Hepatocyte (in vitro differentiated cells): ENCODE measurements around the gene BIN1. TPM values are rescaled to one million over a fixed set of nuclear protein-coding genes. Genes with fewer than 3 reads are reported as not detected.

Experiments used
- DNase-seq: peaks from one replicate; pipeline ENCODE4 v3.0.0-alpha.2; 2016; ENCODE audit warnings: low spot score
- H2AFZ ChIP-seq: fragments of 200-600 bp; sonication (generic); 2 replicates; pipeline ENCODE4 v1.6.0; 2016; ENCODE audit warnings: antibody characterized with exemption, mild to moderate bottlenecking
- H3K27ac ChIP-seq: fragments of 200-600 bp; sonication (generic); 2 replicates; pipeline ENCODE4 v1.5.1; 2016; ENCODE audit warnings: mild to moderate bottlenecking
- H3K27me3 ChIP-seq: fragments of 200-600 bp; sonication (generic); 2 replicates; pipeline ENCODE4 v1.6.1; 2016
- H3K36me3 ChIP-seq: fragments of 200-600 bp; sonication (generic); replicated peaks from 2 replicates; pipeline ENCODE4 v1.5.1; 2016; ENCODE audit warnings: low read depth; ENCODE audit not compliant: insufficient read depth
- H3K4me1 ChIP-seq: fragments of 200-600 bp; sonication (generic); 2 replicates; pipeline ENCODE4 v1.5.1; 2016; ENCODE audit warnings: mild to moderate bottlenecking, moderate library complexity; ENCODE audit not compliant: insufficient read depth
- H3K4me2 ChIP-seq: fragments of 200-600 bp; sonication (generic); 2 replicates; pipeline ENCODE4 v1.6.0; 2016
- H3K4me3 ChIP-seq: fragments of 200-600 bp; sonication (generic); 2 replicates; pipeline ENCODE4 v1.5.1; 2016; ENCODE audit warnings: mild to moderate bottlenecking
- H3K79me2 ChIP-seq: fragments of 200-600 bp; sonication (generic); 2 replicates; pipeline ENCODE4 v1.6.0; 2017; ENCODE audit warnings: mild to moderate bottlenecking
- H3K9me2 ChIP-seq: fragments of 200-600 bp; sonication (generic); replicated peaks from 2 replicates; pipeline ENCODE4 v1.6.0; 2017; ENCODE audit warnings: mild to moderate bottlenecking; ENCODE audit not compliant: insufficient read depth
- H3K9me3 ChIP-seq: fragments of 200-600 bp; sonication (generic); 2 replicates; pipeline ENCODE4 v1.5.1; 2016; ENCODE audit warnings: low read depth, mild to moderate bottlenecking
- H4K20me1 ChIP-seq: fragments of 200-600 bp; sonication (generic); 2 replicates; pipeline ENCODE4 v1.6.0; 2016; ENCODE audit warnings: mild to moderate bottlenecking; ENCODE audit not compliant: insufficient read depth, poor library complexity, severe bottlenecking
- EZH2 ChIP-seq: fragments of 200-600 bp; sonication (generic); IDR thresholded peaks from 2 replicates; pipeline ENCODE4 v1.6.1; 2016; ENCODE audit warnings: antibody characterized with exemption, mild to moderate bottlenecking, borderline replicate concordance
- EZH2phosphoT487 ChIP-seq: fragments of 200-600 bp; sonication (generic); IDR thresholded peaks from one replicate; pipeline ENCODE4 v1.6.1; 2018; ENCODE audit warnings: antibody characterized with exemption, mild to moderate bottlenecking, low read depth, moderate library complexity; ENCODE audit not compliant: unreplicated experiment, severe bottlenecking
- WGBS: methylation state at CpG from one replicate; pipeline ENCODE4 v1.1.6; 2016; ENCODE audit warnings: low lambda C conversion rate; ENCODE audit errors: missing lambda C conversion rate; 5-methylcytosine and 5-hydroxymethylcytosine counted together
- polyA plus RNA-seq: library from polyadenylated mRNA; unstranded; fragments of >200 nt; fragmentation: Nextera tagmentation; extraction: Ambion mirVana; gene quantifications from 2 replicates; pipeline ENCODE4 v1.2.1, GENCODE V29; 2016
- total RNA-seq: library from RNA; depleted of rRNA; stranded (reverse); fragments of >200 nt; gene quantifications from 2 replicates; pipeline ENCODE4 v1.2.3, GENCODE V29; 2014
- TF ChIP-seq, protein P1 (sequence below): fragments of 200-600 bp; sonication (generic); IDR thresholded peaks from 2 replicates; pipeline ENCODE4 v1.5.1; 2016; ENCODE audit warnings: antibody characterized with exemption, mild to moderate bottlenecking; ENCODE audit not compliant: poor library complexity

The BIN1 gene
- total and polyA plus RNA-seq, 2 experiments from 2014 or later: 109 to 113 TPM

DNA sequence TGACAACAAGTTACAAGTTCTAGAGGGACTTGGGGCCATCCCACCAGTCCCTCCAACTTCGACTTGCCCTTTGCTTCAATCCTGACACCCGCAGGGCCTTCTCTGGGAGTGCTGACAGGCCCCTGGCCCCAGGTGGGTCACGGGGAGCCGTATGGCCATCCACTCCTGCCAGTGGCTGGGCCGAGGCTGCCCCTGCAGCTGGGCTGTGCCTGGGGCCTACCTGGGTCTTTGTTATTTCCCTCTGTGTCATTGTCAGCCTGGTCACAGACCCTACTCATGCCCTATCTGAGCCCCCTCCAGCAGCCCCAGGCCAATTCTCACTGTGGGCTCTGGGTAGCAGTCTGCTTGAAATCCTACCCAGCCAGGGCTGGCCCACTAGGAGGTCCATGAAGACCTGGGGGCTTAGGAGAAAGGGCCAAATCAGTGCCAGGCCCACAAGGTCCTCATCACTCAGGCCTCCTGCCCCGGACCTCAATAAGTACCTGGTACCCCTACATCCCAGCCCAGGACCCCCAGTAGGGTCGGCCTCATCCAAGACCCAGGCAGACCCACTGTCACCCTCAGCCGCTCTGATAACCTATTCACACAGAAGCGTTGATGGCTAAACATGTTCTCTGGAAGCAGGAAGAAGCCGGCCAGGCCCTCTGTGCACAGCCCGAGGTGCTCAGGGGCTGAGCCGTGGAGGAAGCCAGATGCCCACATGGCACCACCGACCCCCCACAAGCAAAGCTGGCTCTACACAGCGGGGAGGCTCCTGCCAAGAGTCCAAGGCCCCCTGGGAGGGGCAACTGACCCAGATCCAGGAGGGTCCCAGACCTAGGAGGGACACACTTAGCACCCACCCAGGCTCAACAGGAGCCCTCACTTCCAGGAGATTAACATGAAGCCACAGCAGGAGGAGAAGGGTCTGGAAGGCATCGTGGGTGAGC, 57.7 kb downstream of the BIN1 start:
- Histone ChIP-seq H3K27ac (peak overlapping the region; percentile 67), H3K4me3 (no peak overlapping the region), H3K4me1 (peaks cover 8% of the 10 kb centered on the region), H3K36me3 (no peaks in the 10 kb centered on the region), H3K27me3 (no peaks in the 10 kb centered on the region), H3K4me2 (no peak overlapping the region), H3K79me2 (no peaks in the 10 kb centered on the region), H2AFZ (no peak overlapping the region), H4K20me1 (no peaks in the 10 kb centered on the region), H3K9me2 (no peaks in the 10 kb centered on the region), H3K9me3 (no peaks in the 10 kb centered on the region)
- no peak for DNase-seq
- TF ChIP-seq EZH2: no peak
- no peak for TF ChIP-seq EZH2phosphoT487
- TF ChIP-seq, protein P1, sequence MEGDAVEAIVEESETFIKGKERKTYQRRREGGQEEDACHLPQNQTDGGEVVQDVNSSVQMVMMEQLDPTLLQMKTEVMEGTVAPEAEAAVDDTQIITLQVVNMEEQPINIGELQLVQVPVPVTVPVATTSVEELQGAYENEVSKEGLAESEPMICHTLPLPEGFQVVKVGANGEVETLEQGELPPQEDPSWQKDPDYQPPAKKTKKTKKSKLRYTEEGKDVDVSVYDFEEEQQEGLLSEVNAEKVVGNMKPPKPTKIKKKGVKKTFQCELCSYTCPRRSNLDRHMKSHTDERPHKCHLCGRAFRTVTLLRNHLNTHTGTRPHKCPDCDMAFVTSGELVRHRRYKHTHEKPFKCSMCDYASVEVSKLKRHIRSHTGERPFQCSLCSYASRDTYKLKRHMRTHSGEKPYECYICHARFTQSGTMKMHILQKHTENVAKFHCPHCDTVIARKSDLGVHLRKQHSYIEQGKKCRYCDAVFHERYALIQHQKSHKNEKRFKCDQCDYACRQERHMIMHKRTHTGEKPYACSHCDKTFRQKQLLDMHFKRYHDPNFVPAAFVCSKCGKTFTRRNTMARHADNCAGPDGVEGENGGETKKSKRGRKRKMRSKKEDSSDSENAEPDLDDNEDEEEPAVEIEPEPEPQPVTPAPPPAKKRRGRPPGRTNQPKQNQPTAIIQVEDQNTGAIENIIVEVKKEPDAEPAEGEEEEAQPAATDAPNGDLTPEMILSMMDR: no peak
- WGBS: 92% methylated on average over 15 of the region's 15 CpGs

DNA sequence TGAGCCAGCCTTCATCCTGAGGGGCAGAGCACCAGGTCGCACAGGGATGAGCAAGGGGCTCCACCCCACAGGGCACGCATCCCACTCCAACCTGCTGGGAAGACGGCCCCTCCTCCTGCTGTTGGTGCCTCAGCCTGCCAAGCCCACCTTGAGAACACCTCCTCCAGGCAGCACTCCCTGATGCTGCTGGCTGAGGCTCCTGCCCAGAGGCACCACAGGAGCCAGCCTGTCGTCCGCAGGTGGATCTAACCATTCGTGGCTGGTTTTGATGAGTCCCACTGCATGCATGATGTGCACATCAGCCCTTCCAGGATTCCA, 58.4 kb downstream of the BIN1 start:
- Histone ChIP-seq H3K27me3 (no peaks in the 10 kb centered on the region), H3K4me3 (no peak overlapping the region), H2AFZ (no peak overlapping the region), H3K9me2 (no peaks in the 10 kb centered on the region), H4K20me1 (no peaks in the 10 kb centered on the region), H3K79me2 (no peaks in the 10 kb centered on the region), H3K27ac (no peak overlapping the region), H3K9me3 (no peaks in the 10 kb centered on the region), H3K4me1 (peaks cover 4% of the 10 kb centered on the region), H3K36me3 (no peaks in the 10 kb centered on the region), H3K4me2 (no peak overlapping the region)
- WGBS: 98% methylated on average over 6 of the region's 6 CpGs
- no peak for TF ChIP-seq EZH2
- TF ChIP-seq, protein P1: no peak
- no peak for TF ChIP-seq EZH2phosphoT487
- no peak for DNase-seq

DNA sequence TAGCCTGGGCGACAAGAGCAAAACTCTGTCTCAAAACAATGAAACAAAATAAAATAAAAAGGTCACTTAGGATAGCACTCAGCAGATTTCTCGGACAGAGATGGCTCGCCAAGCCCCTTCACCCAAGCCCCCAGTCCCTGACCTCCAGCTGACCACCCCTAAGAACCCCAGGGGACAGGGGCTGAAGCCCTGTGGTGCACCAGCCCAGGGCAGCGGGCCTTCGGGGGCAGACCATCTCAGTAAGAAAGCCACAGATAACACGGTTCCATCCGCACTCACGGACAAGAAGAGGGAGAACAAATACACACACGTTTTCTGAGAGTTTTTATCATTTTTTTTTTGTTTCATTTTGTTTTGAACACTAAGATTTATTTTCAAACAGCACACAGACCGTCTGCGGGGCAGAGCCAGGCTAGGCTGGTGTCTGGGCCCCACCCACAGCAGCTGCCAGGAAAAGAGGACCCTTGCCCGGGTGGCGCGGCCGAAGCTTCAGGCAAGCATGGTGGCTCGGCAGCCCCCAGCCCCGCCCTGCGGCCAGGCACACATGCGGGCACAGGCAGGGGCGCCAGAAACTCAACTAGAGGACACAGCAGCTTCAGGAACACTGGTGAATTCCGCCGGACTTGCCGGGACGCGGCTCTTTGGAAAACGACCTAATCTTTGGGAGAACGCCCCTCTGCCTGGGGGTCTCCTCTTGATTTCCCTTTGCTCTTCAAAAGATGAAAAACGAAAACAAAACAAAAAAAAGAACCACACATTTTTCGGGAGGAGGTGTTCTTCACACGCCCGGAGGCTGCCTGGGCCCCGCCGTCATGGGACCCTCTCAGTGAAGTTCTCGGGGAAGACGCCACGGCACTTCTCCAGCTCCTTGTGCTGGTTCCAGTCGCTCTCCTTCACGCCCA, 59.0 kb downstream of the BIN1 start:
- H3K27me3 ChIP-seq: no peaks in the 10 kb centered on the region
- no peaks in the 10 kb centered on the region for H3K36me3 ChIP-seq
- H2AFZ ChIP-seq: no peak overlapping the region
- WGBS: 95% methylated on average over 38 of the region's 38 CpGs
- no peak overlapping the region for H3K27ac ChIP-seq
- DNase-seq: no peak
- H3K9me2 ChIP-seq: no peaks in the 10 kb centered on the region
- H4K20me1 ChIP-seq: no peaks in the 10 kb centered on the region
- H3K4me1 ChIP-seq: peaks cover 4% of the 10 kb centered on the region
- no peak overlapping the region for H3K4me3 ChIP-seq
- TF ChIP-seq EZH2phosphoT487 (no peak), EZH2 (no peak)
- TF ChIP-seq, protein P1: no peak
- H3K79me2 ChIP-seq: no peaks in the 10 kb centered on the region
- H3K4me2 ChIP-seq: no peak overlapping the region
- H3K9me3 ChIP-seq: no peaks in the 10 kb centered on the region
